ENCODE data around the gene NUDT22. TPM values are rescaled to one million over a fixed set of nuclear protein-coding genes. Genes with fewer than 3 reads are reported as not detected.

NUDT22 gene
- polyA plus RNA-seq, 1 donor (not counting 4 experiments of a cell fraction or from before 2014, with no cell fraction given) = 31.1 TPM

- DNase-seq (ENCODE audit: low read depth, low spot score) = no peak
- no peaks in the 10 kb centered on the region for H3K27me3 ChIP-seq (ENCODE audit: control insufficient read depth, extremely low read depth, insufficient read depth, low read length)
- H3K4me3 ChIP-seq (ENCODE audit: control insufficient read depth in 2 of 3, extremely low read depth in 1 of 3, insufficient read depth in 2 of 3, low read depth in 1 of 3, low read length in 3 of 3) = no peak overlapping the region
- H3K4me2 ChIP-seq (ENCODE audit: control insufficient read depth, extremely low read depth, insufficient read depth, low read depth, low read length) = no peak overlapping the region
- dilution Hi-C loops (cut with MboI; ENCODE audit: extremely low pct_ligation_motif_present, low sequenced_read_pairs) = no loop called here
- H3K9me3 ChIP-seq (ENCODE audit: control insufficient read depth, low read depth, low read length) = no peaks in the 10 kb centered on the region
- H3K36me3 ChIP-seq (ENCODE audit: control insufficient read depth in 2 of 2, extremely low read depth in 1 of 2, insufficient read depth in 2 of 2, low read length in 2 of 2) = peaks cover 2 to 17% of the 10 kb centered on the region in 2 experiments
- no peaks in the 10 kb centered on the region for H3K9me1 ChIP-seq (ENCODE audit: control insufficient read depth, extremely low read depth, insufficient read depth, low read length)
- no peak overlapping the region for H3K9ac ChIP-seq (ENCODE audit: control insufficient read depth, extremely low read depth, insufficient read depth, low read length)
- no peak overlapping the region for H3K27ac ChIP-seq (ENCODE audit: control insufficient read depth, insufficient read depth, low read length)
- H4K20me1 ChIP-seq (ENCODE audit: control insufficient read depth, extremely low read depth, insufficient read depth, low read length) = no peaks in the 10 kb centered on the region
- H2AFZ ChIP-seq (ENCODE audit: control insufficient read depth, low read length) = no peak overlapping the region
- H3K4me1 ChIP-seq (ENCODE audit: control insufficient read depth, extremely low read depth, insufficient read depth, low read length) = no peaks in the 10 kb centered on the region
- no peaks in the 10 kb centered on the region for H3K79me2 ChIP-seq (ENCODE audit: control insufficient read depth, insufficient read depth, low read length)
- TF ChIP-seq, protein P1, sequence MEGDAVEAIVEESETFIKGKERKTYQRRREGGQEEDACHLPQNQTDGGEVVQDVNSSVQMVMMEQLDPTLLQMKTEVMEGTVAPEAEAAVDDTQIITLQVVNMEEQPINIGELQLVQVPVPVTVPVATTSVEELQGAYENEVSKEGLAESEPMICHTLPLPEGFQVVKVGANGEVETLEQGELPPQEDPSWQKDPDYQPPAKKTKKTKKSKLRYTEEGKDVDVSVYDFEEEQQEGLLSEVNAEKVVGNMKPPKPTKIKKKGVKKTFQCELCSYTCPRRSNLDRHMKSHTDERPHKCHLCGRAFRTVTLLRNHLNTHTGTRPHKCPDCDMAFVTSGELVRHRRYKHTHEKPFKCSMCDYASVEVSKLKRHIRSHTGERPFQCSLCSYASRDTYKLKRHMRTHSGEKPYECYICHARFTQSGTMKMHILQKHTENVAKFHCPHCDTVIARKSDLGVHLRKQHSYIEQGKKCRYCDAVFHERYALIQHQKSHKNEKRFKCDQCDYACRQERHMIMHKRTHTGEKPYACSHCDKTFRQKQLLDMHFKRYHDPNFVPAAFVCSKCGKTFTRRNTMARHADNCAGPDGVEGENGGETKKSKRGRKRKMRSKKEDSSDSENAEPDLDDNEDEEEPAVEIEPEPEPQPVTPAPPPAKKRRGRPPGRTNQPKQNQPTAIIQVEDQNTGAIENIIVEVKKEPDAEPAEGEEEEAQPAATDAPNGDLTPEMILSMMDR (optimal IDR thresholded peaks at IDR 0.05 in 1 of 3, IDR thresholded peaks at IDR 0.05 in 1 of 3, conservative IDR thresholded peaks at IDR 0.05 in 1 of 3; ENCODE audit: extremely low read depth in 1 of 3, insufficient read depth in 2 of 3, low read length in 3 of 3) = no peak
- TF ChIP-seq EZH2 (IDR thresholded peaks at IDR 0.05; ENCODE audit: low read length) = no peak
- no peak for FAIRE-seq
These were observed 14.7 kb upstream of the NUDT22 start for GRCh38 chr11:64211181-64211872.

DNA sequence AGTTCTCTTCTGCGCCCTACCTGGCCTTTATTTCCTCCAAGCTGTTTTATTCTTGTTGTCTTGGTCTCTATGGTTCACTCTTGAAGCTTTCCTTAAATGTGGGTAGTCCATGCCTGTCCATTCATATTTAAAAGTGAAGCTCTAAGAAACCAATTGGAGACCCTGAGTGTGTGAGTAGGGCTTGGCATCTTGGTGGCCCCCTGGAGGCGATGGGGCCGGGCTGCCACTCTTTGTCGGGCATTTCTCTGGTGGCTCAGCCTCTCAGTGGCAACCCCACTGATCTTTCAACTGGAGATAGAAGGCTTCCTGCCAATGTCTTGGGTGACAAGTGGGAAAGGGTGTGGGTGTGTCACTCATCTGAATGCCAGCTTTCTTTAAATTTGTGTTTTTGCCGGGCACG is 9.2 kb upstream of the NUDT22 start:
- TF ChIP-seq EZH2 (IDR thresholded peaks at IDR 0.05; ENCODE audit: low read length) = no peak
- TF ChIP-seq, protein P1 (optimal IDR thresholded peaks at IDR 0.05 in 1 of 3, IDR thresholded peaks at IDR 0.05 in 1 of 3, conservative IDR thresholded peaks at IDR 0.05 in 1 of 3; ENCODE audit: extremely low read depth in 1 of 3, insufficient read depth in 2 of 3, low read length in 3 of 3) = no peak

More for the DNA sequence above, 9.2 kb upstream of the NUDT22 start:
- Histone ChIP-seq H3K4me2 (ENCODE audit: control insufficient read depth, extremely low read depth, insufficient read depth, low read depth, low read length) (no peak overlapping the region), H3K27me3 (ENCODE audit: control insufficient read depth, extremely low read depth, insufficient read depth, low read length) (no peaks in the 10 kb centered on the region), H3K36me3 (ENCODE audit: control insufficient read depth in 2 of 2, extremely low read depth in 1 of 2, insufficient read depth in 2 of 2, low read length in 2 of 2) (peaks cover 0 to 11% of the 10 kb centered on the region in 2 experiments), H3K9me3 (ENCODE audit: control insufficient read depth, low read depth, low read length) (no peaks in the 10 kb centered on the region), H3K27ac (ENCODE audit: control insufficient read depth, insufficient read depth, low read length) (no peak overlapping the region), H3K9me1 (ENCODE audit: control insufficient read depth, extremely low read depth, insufficient read depth, low read length) (no peaks in the 10 kb centered on the region), H4K20me1 (ENCODE audit: control insufficient read depth, extremely low read depth, insufficient read depth, low read length) (no peaks in the 10 kb centered on the region), H3K4me3 (ENCODE audit: control insufficient read depth in 2 of 3, extremely low read depth in 1 of 3, insufficient read depth in 2 of 3, low read depth in 1 of 3, low read length in 3 of 3) (no peak overlapping the region), H3K9ac (ENCODE audit: control insufficient read depth, extremely low read depth, insufficient read depth, low read length) (no peak overlapping the region), H2AFZ (ENCODE audit: control insufficient read depth, low read length) (no peak overlapping the region), H3K79me2 (ENCODE audit: control insufficient read depth, insufficient read depth, low read length) (no peaks in the 10 kb centered on the region), H3K4me1 (ENCODE audit: control insufficient read depth, extremely low read depth, insufficient read depth, low read length) (no peaks in the 10 kb centered on the region)
- dilution Hi-C loops (cut with MboI; ENCODE audit: extremely low pct_ligation_motif_present, low sequenced_read_pairs) = no loop called here
- no peak for DNase-seq (ENCODE audit: low read depth, low spot score)
- FAIRE-seq = no peak
